Caco-2 (cell line): ENCODE results near the gene ZCCHC9. TPM values are rescaled to one million over a fixed set of nuclear protein-coding genes. Genes with fewer than 3 reads are reported as not detected.
"Not testable (repeated sequence)": the region's sequence is repeated elsewhere in the genome, so short reads cannot be mapped to it uniquely, and the experiment has no call there.

Source experiments
- BruUV-seq: library from RNA; stranded (reverse); fragments of 400-500 nt; replicated peaks from 2 replicates; lab custom pipeline; 2021; lab: Mats Ljungman, UMichigan
- CTCF ChIA-PET: fragments of 300-600 bp; sonication (Branson Sonifier 250); formaldehyde crosslinking; loops from one replicate; lab custom pipeline; 2022; ENCODE audit warnings: antibody characterized with exemption; lab: Charles Lee
- POLR2A ChIA-PET: fragments of 300-600 bp; sonication (Branson Sonifier 250); formaldehyde crosslinking; loops from one replicate; lab custom pipeline; 2022; ENCODE audit warnings: antibody characterized with exemption; lab: Charles Lee
- DNase-seq, 2 experiments: peaks; one replicate each; pipeline versions ENCODE4 v3.0.0 to v3.0.0-alpha.2; 2020 to 2022
- H3K27me3 ChIP-seq: replicated peaks from 2 replicates; pipeline ENCODE4 v1.6.0; 2011; ENCODE audit warnings: low read length; ENCODE audit not compliant: control insufficient read depth, insufficient read depth
- H3K36me3 ChIP-seq: 2 replicates; pipeline ENCODE4 v1.5.1; 2011; ENCODE audit warnings: low read length; ENCODE audit not compliant: control insufficient read depth, insufficient read depth
- H3K4me1 ChIP-seq: fragments of 250-450 bp; sonication (Bioruptor Pico); 2 replicates; pipeline ENCODE4 v1.5.1; 2020; ENCODE audit warnings: mild to moderate bottlenecking
- H3K4me3 ChIP-seq: 2 replicates; pipeline ENCODE4 v1.5.1; 2011; ENCODE audit warnings: low read depth, mild to moderate bottlenecking, control low read depth, low read length
- H3K9me3 ChIP-seq: fragments of 250-450 bp; sonication (Bioruptor Pico); 2 replicates; pipeline ENCODE4 v1.5.1; 2020; ENCODE audit warnings: mild to moderate bottlenecking, moderate library complexity
- H3K27ac Mint-ChIP-seq: one replicate; pipeline ENCODE4 v1.8.0; 2022; ENCODE audit warnings: mixed read lengths; ENCODE audit not compliant: unreplicated experiment
- H3K27me3 Mint-ChIP-seq: one replicate; pipeline ENCODE4 v1.8.0; 2022; ENCODE audit warnings: mixed read lengths; ENCODE audit not compliant: insufficient read depth, unreplicated experiment
- H3K36me3 Mint-ChIP-seq: one replicate; pipeline ENCODE4 v1.8.0; 2022; ENCODE audit warnings: mild to moderate bottlenecking, mixed read lengths; ENCODE audit not compliant: insufficient read depth, unreplicated experiment
- H3K4me1 Mint-ChIP-seq: one replicate; pipeline ENCODE4 v1.8.0; 2022; ENCODE audit warnings: low read depth, mixed read lengths; ENCODE audit not compliant: unreplicated experiment
- H3K4me3 Mint-ChIP-seq: one replicate; pipeline ENCODE4 v1.8.0; 2022; ENCODE audit warnings: mild to moderate bottlenecking, moderate library complexity, mixed read lengths; ENCODE audit not compliant: unreplicated experiment
- H3K9me3 Mint-ChIP-seq: one replicate; pipeline ENCODE4 v1.8.0; 2022; ENCODE audit warnings: mixed read lengths; ENCODE audit not compliant: unreplicated experiment
- intact Hi-C: fragments of 100-400 bp; cut with micrococcal nuclease; formaldehyde crosslinking; loops from one replicate; pipeline ENCODE4 v1.10.0; 2022; ENCODE audit not compliant: unreplicated experiment
- total RNA-seq: library from RNA; stranded (reverse); gene quantifications from 2 replicates; pipeline ENCODE4 v1.2.3, GENCODE V29; 2022
- TF ChIP-seq, protein P1 (sequence below), 2 experiments: fragments of 200-600 bp in 1 of 2; IDR thresholded peaks; 1 replicate in 1 of 2; 2 replicates in 1 of 2; pipeline versions ENCODE4 v1.5.1 to v1.8.0; 2011 to 2022; ENCODE audit warnings: antibody characterized with exemption in 1 of 2, control low read depth in 1 of 2, inconsistent platforms in 1 of 2, low read depth in 1 of 2, low read length in 1 of 2, mild to moderate bottlenecking in 1 of 2, moderate library complexity in 1 of 2; ENCODE audit not compliant: insufficient read depth in 1 of 2, severe bottlenecking in 1 of 2, unreplicated experiment in 1 of 2

ZCCHC9 gene
- total RNA-seq, 1 experiment from 2014 or later = 82.2 TPM

DNA sequence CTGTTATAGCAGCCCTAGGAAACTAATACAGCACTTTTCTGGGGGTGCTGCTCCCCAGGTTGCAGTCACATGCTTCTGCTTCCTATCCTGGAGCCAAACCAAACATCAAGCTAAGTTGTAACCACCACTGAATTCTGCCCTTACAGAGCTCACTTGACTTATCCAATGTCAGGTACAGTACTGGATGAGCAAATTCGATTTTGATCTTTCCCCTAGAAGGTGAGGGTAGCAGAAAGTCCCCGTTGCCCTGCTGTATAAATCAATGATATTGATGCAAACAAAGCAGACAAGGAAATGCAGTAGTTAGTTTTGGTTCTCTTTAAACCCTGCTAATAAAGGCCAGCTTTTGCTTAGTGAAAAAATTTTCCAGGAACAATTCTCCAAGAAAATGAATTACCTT, 36.4 kb downstream of the ZCCHC9 start:
- TF ChIP-seq, protein P1, sequence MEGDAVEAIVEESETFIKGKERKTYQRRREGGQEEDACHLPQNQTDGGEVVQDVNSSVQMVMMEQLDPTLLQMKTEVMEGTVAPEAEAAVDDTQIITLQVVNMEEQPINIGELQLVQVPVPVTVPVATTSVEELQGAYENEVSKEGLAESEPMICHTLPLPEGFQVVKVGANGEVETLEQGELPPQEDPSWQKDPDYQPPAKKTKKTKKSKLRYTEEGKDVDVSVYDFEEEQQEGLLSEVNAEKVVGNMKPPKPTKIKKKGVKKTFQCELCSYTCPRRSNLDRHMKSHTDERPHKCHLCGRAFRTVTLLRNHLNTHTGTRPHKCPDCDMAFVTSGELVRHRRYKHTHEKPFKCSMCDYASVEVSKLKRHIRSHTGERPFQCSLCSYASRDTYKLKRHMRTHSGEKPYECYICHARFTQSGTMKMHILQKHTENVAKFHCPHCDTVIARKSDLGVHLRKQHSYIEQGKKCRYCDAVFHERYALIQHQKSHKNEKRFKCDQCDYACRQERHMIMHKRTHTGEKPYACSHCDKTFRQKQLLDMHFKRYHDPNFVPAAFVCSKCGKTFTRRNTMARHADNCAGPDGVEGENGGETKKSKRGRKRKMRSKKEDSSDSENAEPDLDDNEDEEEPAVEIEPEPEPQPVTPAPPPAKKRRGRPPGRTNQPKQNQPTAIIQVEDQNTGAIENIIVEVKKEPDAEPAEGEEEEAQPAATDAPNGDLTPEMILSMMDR (IDR thresholded peaks at IDR 0.05; ENCODE audit: insufficient read depth in 1 of 2, low read depth in 1 of 2, low read length in 1 of 2, severe bottlenecking in 1 of 2, unreplicated experiment in 1 of 2) = no peak
- POLR2A ChIA-PET = no interaction called here
- H3K4me3 ChIP-seq = no peak overlapping the region
- no peaks in the 10 kb centered on the region for H3K9me3 ChIP-seq
- no peaks in the 10 kb centered on the region for H3K4me1 ChIP-seq
- no peaks in the 10 kb centered on the region for H3K9me3 Mint-ChIP-seq
- H3K36me3 Mint-ChIP-seq = no peaks in the 10 kb centered on the region
- H3K36me3 ChIP-seq = no peaks in the 10 kb centered on the region
- no peaks in the 10 kb centered on the region for H3K27me3 Mint-ChIP-seq
- H3K4me3 Mint-ChIP-seq = no peak overlapping the region
- H3K27me3 ChIP-seq = no peaks in the 10 kb centered on the region
- no peaks in the 10 kb centered on the region for H3K4me1 Mint-ChIP-seq
- H3K27ac Mint-ChIP-seq = no peak overlapping the region
- BruUV-seq = no TSS peak
- intact Hi-C loops = no loop called here
- CTCF ChIA-PET = no interaction called here
- no peak for DNase-seq

DNA sequence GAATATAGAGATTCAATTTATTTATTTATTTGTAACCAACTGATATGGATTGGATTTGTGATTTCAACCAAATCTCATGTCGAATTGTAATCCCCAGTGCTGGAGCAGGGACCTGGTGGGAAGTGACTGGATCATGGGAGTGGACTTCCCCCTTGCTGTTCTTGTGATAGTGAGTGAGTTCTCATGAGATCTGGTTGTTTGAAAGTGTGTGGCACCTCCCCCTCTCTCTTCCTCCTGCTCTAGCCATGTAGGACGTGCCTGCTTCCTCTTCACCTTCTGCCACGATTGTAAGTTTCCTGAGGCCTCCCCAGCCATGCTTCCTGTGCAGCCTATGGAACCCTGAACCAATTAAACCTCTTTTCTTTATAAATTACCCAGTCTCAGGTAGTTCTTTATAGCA, 36.8 kb downstream of the ZCCHC9 start:
- H3K4me3 Mint-ChIP-seq, intact Hi-C loops, POLR2A ChIA-PET, H3K27me3 ChIP-seq, H3K4me1 Mint-ChIP-seq, H3K36me3 ChIP-seq, H3K27me3 Mint-ChIP-seq, H3K36me3 Mint-ChIP-seq, H3K9me3 ChIP-seq, H3K27ac Mint-ChIP-seq, CTCF ChIA-PET, H3K4me1 ChIP-seq, DNase-seq, BruUV-seq, H3K4me3 ChIP-seq, H3K9me3 Mint-ChIP-seq: not testable (repeated sequence)

DNA sequence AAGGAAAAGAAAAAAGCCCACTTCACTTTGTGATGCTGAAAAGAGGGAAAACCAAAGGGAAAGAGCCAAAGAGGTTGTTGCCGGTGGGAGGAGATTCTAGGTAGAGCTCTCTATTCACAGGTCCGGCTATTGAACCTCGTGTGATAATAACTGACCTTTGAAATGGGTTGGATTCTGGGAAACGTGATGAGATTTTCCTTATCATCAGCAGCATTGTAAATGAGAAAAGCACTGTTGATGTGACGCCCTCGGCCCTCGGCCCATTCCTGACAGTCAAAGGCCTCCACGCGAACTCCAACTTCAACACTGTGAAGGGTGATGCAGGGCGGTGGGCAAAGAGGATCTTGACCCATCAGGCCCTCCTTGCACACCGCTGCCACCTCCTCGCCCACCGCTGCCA, 43.3 kb downstream of the ZCCHC9 start:
- no peak overlapping the region for H3K4me3 Mint-ChIP-seq
- H3K36me3 ChIP-seq = no peaks in the 10 kb centered on the region

More for the DNA sequence above, 43.3 kb downstream of the ZCCHC9 start:
- Histone ChIP-seq H3K4me1 (no peaks in the 10 kb centered on the region), H3K27me3 (no peaks in the 10 kb centered on the region), H3K9me3 (no peaks in the 10 kb centered on the region), H3K4me3 (no peak overlapping the region)
- DNase-seq = no peak
- Mint-ChIP-seq H3K9me3 (no peaks in the 10 kb centered on the region), H3K27ac (no peak overlapping the region), H3K36me3 (no peaks in the 10 kb centered on the region), H3K27me3 (no peaks in the 10 kb centered on the region), H3K4me1 (peaks cover 5% of the 10 kb centered on the region)
- ChIA-PET POLR2A (no interaction called here), CTCF (no interaction called here)
- TF ChIP-seq, protein P1 (IDR thresholded peaks at IDR 0.05; ENCODE audit: insufficient read depth in 1 of 2, low read depth in 1 of 2, low read length in 1 of 2, severe bottlenecking in 1 of 2, unreplicated experiment in 1 of 2) = no peak
- BruUV-seq = no TSS peak
- intact Hi-C loops = no loop called here
